IMR-90 (cell line): ENCODE measurements around the gene LRPPRC. TPM values are rescaled to one million over a fixed set of nuclear protein-coding genes. Genes with fewer than 3 reads are reported as not detected.

ENCODE experiments used
- ATAC-seq: fragments of 200-7000 bp; cut with Tn5 transposase; 2 replicates; pipeline ENCODE4 v1.9.1; 2020; ENCODE audit warnings: low read depth, mild to moderate bottlenecking, moderate library complexity
- BruUV-seq: library from RNA; stranded (reverse); fragments of 400-500 nt; replicated peaks from 2 replicates; lab custom pipeline; 2021; lab: Mats Ljungman, UMichigan
- CTCF ChIA-PET: fragments of 300-600 bp; formaldehyde crosslinking; extraction: SDS; loops from one replicate; lab custom pipeline; 2021; ENCODE audit warnings: antibody characterized with exemption; lab: Yijun Ruan, JAX
- POLR2A ChIA-PET: fragments of 300-600 bp; sonication (Branson Sonifier 250); formaldehyde crosslinking; loops from one replicate; lab custom pipeline; 2022; ENCODE audit warnings: antibody characterized with exemption; ENCODE audit not compliant: unreplicated experiment; lab: Charles Lee
- DNase-seq: peaks from one replicate; pipeline ENCODE4 v3.0.0; 2013
- H2AFZ ChIP-seq: replicated peaks from 2 replicates; pipeline ENCODE3; 2013; ENCODE audit warnings: low read length, mild to moderate bottlenecking; ENCODE audit not compliant: poor library complexity
- H2AK5ac ChIP-seq: 2 replicates; pipeline ENCODE4 v1.6.1; 2013; ENCODE audit warnings: low read depth, low read length, inconsistent platforms
- H2AK9ac ChIP-seq: replicated peaks from 2 replicates; pipeline ENCODE3; 2013; ENCODE audit warnings: mild to moderate bottlenecking, low read depth, low read length, moderate library complexity; ENCODE audit not compliant: poor library complexity
- H2BK120ac ChIP-seq: 2 replicates; pipeline ENCODE4 v1.6.1; 2013; ENCODE audit warnings: low read depth, low read length, inconsistent platforms
- H2BK15ac ChIP-seq: 3 replicates; pipeline ENCODE4 v1.6.1; 2013; ENCODE audit warnings: low read depth, low read length, inconsistent platforms
- H2BK20ac ChIP-seq: 2 replicates; pipeline ENCODE4 v1.6.1; 2013; ENCODE audit warnings: low read depth, mild to moderate bottlenecking, inconsistent platforms, low read length, moderate library complexity
- H2BK5ac ChIP-seq: 2 replicates; pipeline ENCODE4 v1.6.1; 2013; ENCODE audit warnings: mild to moderate bottlenecking, low read depth, low read length, inconsistent platforms; ENCODE audit not compliant: poor library complexity, severe bottlenecking
- H3K14ac ChIP-seq: replicated peaks from 2 replicates; pipeline ENCODE4 v1.6.1; 2013; ENCODE audit warnings: low read depth, low read length, inconsistent platforms
- H3K18ac ChIP-seq: 2 replicates; pipeline ENCODE4 v1.6.1; 2013; ENCODE audit warnings: low read depth, low read length, control low read depth
- H3K23ac ChIP-seq: 2 replicates; pipeline ENCODE4 v1.6.1; 2013; ENCODE audit warnings: low read depth, low read length, inconsistent platforms
- H3K27ac ChIP-seq: 2 replicates; pipeline ENCODE4 v1.5.1; 2013; ENCODE audit warnings: mild to moderate bottlenecking, control low read depth, low read length; ENCODE audit not compliant: insufficient read depth
- H3K27me3 ChIP-seq: 2 replicates; pipeline ENCODE4 v1.6.1; 2013; ENCODE audit warnings: low read length; ENCODE audit not compliant: control insufficient read depth, insufficient read depth
- H3K36me3 ChIP-seq: 2 replicates; pipeline ENCODE4 v1.6.1; 2013; ENCODE audit warnings: low read length, mixed read lengths; ENCODE audit not compliant: control insufficient read depth, insufficient read depth
- H3K4ac ChIP-seq: 2 replicates; pipeline ENCODE4 v1.6.1; 2013; ENCODE audit warnings: low read depth, low read length, inconsistent platforms
- H3K4me1 ChIP-seq: 2 replicates; pipeline ENCODE4 v1.6.1; 2013; ENCODE audit warnings: low read length, mixed read lengths; ENCODE audit not compliant: control insufficient read depth, insufficient read depth
- H3K4me2 ChIP-seq: 2 replicates; pipeline ENCODE4 v1.6.1; 2013; ENCODE audit warnings: low read depth, mild to moderate bottlenecking, control low read depth, low read length, moderate library complexity
- H3K4me3 ChIP-seq: 2 replicates; pipeline ENCODE4 v1.5.1; 2013; ENCODE audit warnings: low read depth, mild to moderate bottlenecking, control low read depth, low read length, moderate library complexity; ENCODE audit not compliant: insufficient read depth
- H3K56ac ChIP-seq: 2 replicates; pipeline ENCODE4 v1.6.1; 2013; ENCODE audit warnings: low read length, inconsistent platforms; ENCODE audit not compliant: insufficient read depth; ENCODE audit errors: extremely low read depth
- H3K79me1 ChIP-seq, 2 experiments: 2 replicates each; pipeline ENCODE4 v1.6.1; 2013; ENCODE audit warnings: low read length in 2 of 2, inconsistent platforms in 1 of 2, low read depth in 1 of 2
- H3K9ac ChIP-seq: 2 replicates; pipeline ENCODE4 v1.6.1; 2013; ENCODE audit warnings: low read depth, low read length, control low read depth
- H3K9me1 ChIP-seq: 2 replicates; pipeline ENCODE4 v1.6.1; 2013; ENCODE audit warnings: low read length, inconsistent platforms; ENCODE audit not compliant: insufficient read depth
- H3K9me3 ChIP-seq: 2 replicates; pipeline ENCODE4 v1.6.1; 2013; ENCODE audit warnings: low read length; ENCODE audit not compliant: control insufficient read depth, insufficient read depth
- H4K20me1 ChIP-seq: 2 replicates; pipeline ENCODE4 v1.6.1; 2013; ENCODE audit warnings: low read length, inconsistent platforms; ENCODE audit not compliant: insufficient read depth
- H4K5ac ChIP-seq: 2 replicates; pipeline ENCODE4 v1.6.1; 2013; ENCODE audit warnings: mild to moderate bottlenecking, low read depth, low read length, control low read depth
- H4K8ac ChIP-seq, 2 experiments: 2 replicates each; pipeline ENCODE4 v1.6.1; 2013; ENCODE audit warnings: low read depth in 2 of 2, low read length in 2 of 2, control low read depth in 1 of 2, inconsistent platforms in 1 of 2
- H4K91ac ChIP-seq: 2 replicates; pipeline ENCODE4 v1.6.1; 2013; ENCODE audit warnings: low read depth, low read length, inconsistent platforms; ENCODE audit not compliant: insufficient read depth
- ELK1 ChIP-seq: fragments of 150-350 bp; IDR thresholded peaks from 2 replicates; pipeline ENCODE4 v1.6.1; 2016; ENCODE audit warnings: low read depth, mild to moderate bottlenecking, low read length, moderate library complexity, borderline replicate concordance
- FOS ChIP-seq: fragments of 150-350 bp; IDR thresholded peaks from 2 replicates; pipeline ENCODE4 v1.6.1; 2016; ENCODE audit warnings: low read depth, low read length
- MXI1 ChIP-seq: IDR thresholded peaks from 2 replicates; pipeline ENCODE4 v1.6.1; 2012; ENCODE audit warnings: low read depth, mild to moderate bottlenecking, low read length, moderate library complexity, borderline replicate concordance
- WGBS, 2 experiments: methylation state at CpG; one replicate each; pipeline versions ENCODE4 v1.1.5 to v1.1.7; 2013; ENCODE audit warnings: missing lambda C conversion rate in 2 of 2; ENCODE audit not compliant: insufficient read length in 1 of 2; ENCODE audit errors: extremely low coverage in 2 of 2; 5-methylcytosine and 5-hydroxymethylcytosine counted together
- dilution Hi-C: fragments of 300-500 bp; cut with HindIII; formaldehyde crosslinking; loops from one replicate; pipeline ENCODE4 v1.14.3; 2018; ENCODE audit warnings: low sequenced_read_pairs; ENCODE audit not compliant: unreplicated experiment
- in situ Hi-C: fragments of 300-500 bp; cut with MboI; formaldehyde crosslinking; loops from 3 replicates; pipeline ENCODE4 v1.14.3; 2019; ENCODE audit warnings: low sequenced_read_pairs, inconsistent platforms, mixed read lengths
- intact Hi-C: fragments of 100-400 bp; cut with micrococcal nuclease; formaldehyde crosslinking; loops from 2 replicates; pipeline ENCODE4 v1.10.0; 2022
- polyA plus RNA-seq, 3 experiments: library from polyadenylated mRNA; depleted of rRNA; stranded (reverse); fragments of >200 nt; gene quantifications; 2 replicates each; pipeline ENCODE4 v1.2.3, GENCODE V29; 2012; ENCODE audit warnings: low replicate concordance in 1 of 3
- total RNA-seq: library from RNA; depleted of rRNA; stranded (reverse); fragments of >200 nt; gene quantifications from 2 replicates; pipeline ENCODE4 v1.2.3, GENCODE V29; 2012

The LRPPRC gene
- total and polyA plus RNA-seq, 2 of the 4 experiments (the other 2 are of a cell fraction) = 30.4 to 36.0 TPM

GRCh38 chr2:43848214-43848613, 147.6 kb downstream of the LRPPRC start:
- no peaks in the 10 kb centered on the region for H3K4me1 ChIP-seq
- H4K8ac ChIP-seq = no peak overlapping the region
- no peaks in the 10 kb centered on the region for H3K36me3 ChIP-seq
- POLR2A ChIA-PET = no interaction called here
- dilution Hi-C loops (no loop called here), intact Hi-C loops (no loop called here), in situ Hi-C loops (no loop called here)
- no peak overlapping the region for H3K27ac ChIP-seq
- H2AK9ac ChIP-seq = no peak overlapping the region
- no peak overlapping the region for H2AK5ac ChIP-seq
- H3K9me3 ChIP-seq = no peaks in the 10 kb centered on the region
- no peak overlapping the region for H4K91ac ChIP-seq
- no peak overlapping the region for H3K9ac ChIP-seq
- DNase-seq = peak; percentile 29
- H3K4me3 ChIP-seq = no peak overlapping the region
- no peak overlapping the region for H3K14ac ChIP-seq
- H2BK20ac ChIP-seq = no peak overlapping the region
- H3K23ac ChIP-seq = no peak overlapping the region
- H3K27me3 ChIP-seq = peaks cover 32% of the 10 kb centered on the region
- H2BK5ac ChIP-seq = no peak overlapping the region
- ATAC-seq = peak; percentile 97
- no CpG with 5 or more reads among the region's 1 CpG for WGBS, 2 experiments
- no peaks in the 10 kb centered on the region for H4K20me1 ChIP-seq
- H3K18ac ChIP-seq = no peak overlapping the region
- TF ChIP-seq MXI1 = no peak
- TF ChIP-seq ELK1 = no peak
- no peak for TF ChIP-seq FOS
- no peak overlapping the region for H3K56ac ChIP-seq
- H2BK120ac ChIP-seq = no peak overlapping the region
- H2BK15ac ChIP-seq = no peak overlapping the region
- no peak overlapping the region for H4K5ac ChIP-seq
- CTCF ChIA-PET = no interaction called here
- H3K79me1 ChIP-seq = no peaks in the 10 kb centered on the region
- no peak overlapping the region for H2AFZ ChIP-seq
- no TSS peak for BruUV-seq
- H3K4ac ChIP-seq = no peak overlapping the region
- H3K9me1 ChIP-seq = no peaks in the 10 kb centered on the region
- no peak overlapping the region for H3K4me2 ChIP-seq
